ENCODE data around the gene PCK1. TPM values are rescaled to one million over a fixed set of nuclear protein-coding genes. Genes with fewer than 3 reads are reported as not detected.

PCK1 gene
- total RNA-seq, 1 experiment from 2014 or later: 0.17 TPM

DNA sequence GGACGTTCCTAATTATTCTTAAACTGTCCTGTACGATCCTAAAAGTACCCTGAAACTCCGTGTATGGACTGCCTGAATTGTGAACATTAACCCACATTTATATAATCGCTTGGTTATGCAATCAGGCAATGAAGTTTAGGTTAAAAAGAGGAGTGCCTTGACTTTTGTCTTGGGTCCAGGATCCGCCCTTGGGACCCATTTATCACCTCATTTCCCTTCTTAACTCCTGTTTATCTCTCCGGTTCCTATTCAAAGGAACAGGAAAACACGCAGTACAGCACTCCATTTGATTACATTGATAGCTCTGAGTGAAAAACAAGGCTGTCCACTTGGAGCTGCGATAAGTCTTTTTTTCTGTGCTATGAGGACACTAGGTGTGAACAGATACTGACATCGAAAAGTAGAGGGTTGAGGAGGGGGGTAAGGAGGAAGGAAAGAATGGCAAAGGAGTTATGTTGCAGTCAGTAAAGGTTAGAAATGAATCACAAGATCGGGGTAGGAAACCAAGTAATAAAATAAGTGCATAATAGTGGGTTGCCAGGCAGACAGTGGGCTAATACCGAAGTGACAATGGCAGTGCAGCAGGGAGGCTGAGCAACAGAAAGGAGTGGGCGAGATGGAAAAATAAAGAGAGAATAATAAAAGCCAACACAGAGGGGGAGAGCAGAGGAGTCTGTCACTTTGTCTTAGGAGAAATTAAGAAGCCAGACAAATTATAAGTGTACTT is 15.9 kb upstream of the PCK1 start:
- ChIA-PET POLR2A (no interaction called here), CTCF (interaction anchor here (1.6 kb wide), 1 partner anchor 50 kb away, joined by 5 read pairs; no protein-coding TSS in a partner anchor)
- peaks cover 9% of the 10 kb centered on the region for H3K27me3 Mint-ChIP-seq (ENCODE audit: low read depth)
- TF ChIP-seq JAZF1 (CRISPR knock-in tag; IDR thresholded peaks at IDR 0.05): no peak
- TF ChIP-seq, protein P1, sequence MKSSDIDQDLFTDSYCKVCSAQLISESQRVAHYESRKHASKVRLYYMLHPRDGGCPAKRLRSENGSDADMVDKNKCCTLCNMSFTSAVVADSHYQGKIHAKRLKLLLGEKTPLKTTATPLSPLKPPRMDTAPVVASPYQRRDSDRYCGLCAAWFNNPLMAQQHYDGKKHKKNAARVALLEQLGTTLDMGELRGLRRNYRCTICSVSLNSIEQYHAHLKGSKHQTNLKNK (CRISPR knock-in tag; IDR thresholded peaks at IDR 0.05): no peak
- no peak for TF ChIP-seq NR3C1 (CRISPR knock-in tag; conservative IDR thresholded peaks at IDR 0.05; ENCODE audit: low read depth)
- no peak for TF ChIP-seq ZNF219 (CRISPR knock-in tag; IDR thresholded peaks at IDR 0.05; ENCODE audit: borderline replicate concordance)
- TF ChIP-seq, protein P2, sequence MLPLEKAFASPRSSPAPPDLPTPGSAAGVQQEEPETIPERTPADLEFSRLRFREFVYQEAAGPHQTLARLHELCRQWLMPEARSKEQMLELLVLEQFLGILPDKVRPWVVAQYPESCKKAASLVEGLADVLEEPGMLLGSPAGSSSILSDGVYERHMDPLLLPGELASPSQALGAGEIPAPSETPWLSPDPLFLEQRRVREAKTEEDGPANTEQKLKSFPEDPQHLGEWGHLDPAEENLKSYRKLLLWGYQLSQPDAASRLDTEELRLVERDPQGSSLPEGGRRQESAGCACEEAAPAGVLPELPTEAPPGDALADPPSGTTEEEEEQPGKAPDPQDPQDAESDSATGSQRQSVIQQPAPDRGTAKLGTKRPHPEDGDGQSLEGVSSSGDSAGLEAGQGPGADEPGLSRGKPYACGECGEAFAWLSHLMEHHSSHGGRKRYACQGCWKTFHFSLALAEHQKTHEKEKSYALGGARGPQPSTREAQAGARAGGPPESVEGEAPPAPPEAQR (CRISPR knock-in tag; IDR thresholded peaks at IDR 0.05): no peak
- no peak for TF ChIP-seq MXD4 (CRISPR knock-in tag; IDR thresholded peaks at IDR 0.05; ENCODE audit: borderline replicate concordance)
- no peak for TF ChIP-seq ATF1 (CRISPR knock-in tag; IDR thresholded peaks at IDR 0.05)
- TF ChIP-seq FOXK1 (CRISPR knock-in tag; IDR thresholded peaks at IDR 0.05): no peak
- no peak for TF ChIP-seq SOX15 (CRISPR knock-in tag; IDR thresholded peaks at IDR 0.05)
- no peak for TF ChIP-seq SMAD4 (CRISPR knock-in tag; IDR thresholded peaks at IDR 0.05)
- TF ChIP-seq, protein P3, sequence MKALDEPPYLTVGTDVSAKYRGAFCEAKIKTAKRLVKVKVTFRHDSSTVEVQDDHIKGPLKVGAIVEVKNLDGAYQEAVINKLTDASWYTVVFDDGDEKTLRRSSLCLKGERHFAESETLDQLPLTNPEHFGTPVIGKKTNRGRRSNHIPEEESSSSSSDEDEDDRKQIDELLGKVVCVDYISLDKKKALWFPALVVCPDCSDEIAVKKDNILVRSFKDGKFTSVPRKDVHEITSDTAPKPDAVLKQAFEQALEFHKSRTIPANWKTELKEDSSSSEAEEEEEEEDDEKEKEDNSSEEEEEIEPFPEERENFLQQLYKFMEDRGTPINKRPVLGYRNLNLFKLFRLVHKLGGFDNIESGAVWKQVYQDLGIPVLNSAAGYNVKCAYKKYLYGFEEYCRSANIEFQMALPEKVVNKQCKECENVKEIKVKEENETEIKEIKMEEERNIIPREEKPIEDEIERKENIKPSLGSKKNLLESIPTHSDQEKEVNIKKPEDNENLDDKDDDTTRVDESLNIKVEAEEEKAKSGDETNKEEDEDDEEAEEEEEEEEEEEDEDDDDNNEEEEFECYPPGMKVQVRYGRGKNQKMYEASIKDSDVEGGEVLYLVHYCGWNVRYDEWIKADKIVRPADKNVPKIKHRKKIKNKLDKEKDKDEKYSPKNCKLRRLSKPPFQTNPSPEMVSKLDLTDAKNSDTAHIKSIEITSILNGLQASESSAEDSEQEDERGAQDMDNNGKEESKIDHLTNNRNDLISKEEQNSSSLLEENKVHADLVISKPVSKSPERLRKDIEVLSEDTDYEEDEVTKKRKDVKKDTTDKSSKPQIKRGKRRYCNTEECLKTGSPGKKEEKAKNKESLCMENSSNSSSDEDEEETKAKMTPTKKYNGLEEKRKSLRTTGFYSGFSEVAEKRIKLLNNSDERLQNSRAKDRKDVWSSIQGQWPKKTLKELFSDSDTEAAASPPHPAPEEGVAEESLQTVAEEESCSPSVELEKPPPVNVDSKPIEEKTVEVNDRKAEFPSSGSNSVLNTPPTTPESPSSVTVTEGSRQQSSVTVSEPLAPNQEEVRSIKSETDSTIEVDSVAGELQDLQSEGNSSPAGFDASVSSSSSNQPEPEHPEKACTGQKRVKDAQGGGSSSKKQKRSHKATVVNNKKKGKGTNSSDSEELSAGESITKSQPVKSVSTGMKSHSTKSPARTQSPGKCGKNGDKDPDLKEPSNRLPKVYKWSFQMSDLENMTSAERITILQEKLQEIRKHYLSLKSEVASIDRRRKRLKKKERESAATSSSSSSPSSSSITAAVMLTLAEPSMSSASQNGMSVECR (CRISPR knock-in tag; IDR thresholded peaks at IDR 0.05; ENCODE audit: borderline replicate concordance): no peak
- TF ChIP-seq, protein P4, sequence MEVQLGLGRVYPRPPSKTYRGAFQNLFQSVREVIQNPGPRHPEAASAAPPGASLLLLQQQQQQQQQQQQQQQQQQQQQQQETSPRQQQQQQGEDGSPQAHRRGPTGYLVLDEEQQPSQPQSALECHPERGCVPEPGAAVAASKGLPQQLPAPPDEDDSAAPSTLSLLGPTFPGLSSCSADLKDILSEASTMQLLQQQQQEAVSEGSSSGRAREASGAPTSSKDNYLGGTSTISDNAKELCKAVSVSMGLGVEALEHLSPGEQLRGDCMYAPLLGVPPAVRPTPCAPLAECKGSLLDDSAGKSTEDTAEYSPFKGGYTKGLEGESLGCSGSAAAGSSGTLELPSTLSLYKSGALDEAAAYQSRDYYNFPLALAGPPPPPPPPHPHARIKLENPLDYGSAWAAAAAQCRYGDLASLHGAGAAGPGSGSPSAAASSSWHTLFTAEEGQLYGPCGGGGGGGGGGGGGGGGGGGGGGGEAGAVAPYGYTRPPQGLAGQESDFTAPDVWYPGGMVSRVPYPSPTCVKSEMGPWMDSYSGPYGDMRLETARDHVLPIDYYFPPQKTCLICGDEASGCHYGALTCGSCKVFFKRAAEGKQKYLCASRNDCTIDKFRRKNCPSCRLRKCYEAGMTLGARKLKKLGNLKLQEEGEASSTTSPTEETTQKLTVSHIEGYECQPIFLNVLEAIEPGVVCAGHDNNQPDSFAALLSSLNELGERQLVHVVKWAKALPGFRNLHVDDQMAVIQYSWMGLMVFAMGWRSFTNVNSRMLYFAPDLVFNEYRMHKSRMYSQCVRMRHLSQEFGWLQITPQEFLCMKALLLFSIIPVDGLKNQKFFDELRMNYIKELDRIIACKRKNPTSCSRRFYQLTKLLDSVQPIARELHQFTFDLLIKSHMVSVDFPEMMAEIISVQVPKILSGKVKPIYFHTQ (CRISPR knock-in tag; IDR thresholded peaks at IDR 0.05): no peak
- TF ChIP-seq FOXP1 (CRISPR knock-in tag; IDR thresholded peaks at IDR 0.05; ENCODE audit: borderline replicate concordance): no peak
- no peak overlapping the region for H3K4me3 Mint-ChIP-seq
- no peaks in the 10 kb centered on the region for H3K36me3 Mint-ChIP-seq
- H3K9me3 Mint-ChIP-seq: no peaks in the 10 kb centered on the region
- no peak for DNase-seq (ENCODE audit: low spot score)
- no peak overlapping the region for H3K27ac Mint-ChIP-seq
- no peak for ATAC-seq
- H3K4me1 Mint-ChIP-seq: peaks cover 15% of the 10 kb centered on the region

DNA sequence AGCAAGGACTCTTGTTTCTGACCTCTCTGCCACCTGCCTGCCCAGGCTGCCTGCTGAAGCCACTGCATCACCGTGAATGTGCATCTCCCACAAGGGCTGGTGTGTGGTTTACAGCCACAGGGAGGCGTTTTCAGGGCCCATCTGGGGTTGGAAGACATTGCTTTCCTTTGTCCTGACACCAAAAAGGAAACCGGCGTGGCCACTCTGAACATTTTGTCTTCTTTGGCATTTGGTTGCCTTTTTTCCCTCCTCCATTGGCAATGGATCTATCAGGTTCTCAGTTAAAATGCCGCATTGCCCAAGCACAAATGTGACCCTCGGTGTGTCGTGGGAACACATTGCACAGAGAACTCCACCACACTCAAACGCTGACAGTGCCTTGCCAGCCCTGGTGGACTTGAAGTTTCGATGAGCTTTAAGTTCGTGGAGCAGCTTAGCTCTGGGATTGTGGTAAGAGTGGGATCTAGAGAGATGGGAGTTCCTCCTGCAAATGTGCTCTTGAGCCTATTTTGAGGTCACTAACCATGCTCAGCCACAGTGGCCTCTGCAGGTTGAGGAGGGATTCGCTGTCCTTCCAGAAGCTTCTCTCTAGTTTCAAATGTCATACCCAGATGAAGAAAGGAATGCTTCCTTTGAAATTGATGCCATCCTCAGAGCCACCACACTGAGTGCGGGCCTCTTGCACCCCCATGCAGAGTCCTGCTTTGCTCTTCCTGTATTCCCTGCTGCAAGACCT is 14.8 kb upstream of the PCK1 start:
- POLR2A ChIA-PET: no interaction called here
- H3K9me3 Mint-ChIP-seq: no peaks in the 10 kb centered on the region
- peaks cover 5% of the 10 kb centered on the region; the same call in 1 of the 2 replicates for H3K27me3 Mint-ChIP-seq (ENCODE audit: low read depth)
- DNase-seq (ENCODE audit: low spot score) (no peak), ATAC-seq (no peak)
- CTCF ChIA-PET: interaction anchor here (0.8 to 1.6 kb wide), 2 partner anchors 28 to 49 kb away, joined by 3 to 5 read pairs; no protein-coding TSS in a partner anchor
- H3K4me3 Mint-ChIP-seq: no peak overlapping the region
- H3K27ac Mint-ChIP-seq: no peak overlapping the region
- H3K4me1 Mint-ChIP-seq: peaks cover 14% of the 10 kb centered on the region
- no peaks in the 10 kb centered on the region for H3K36me3 Mint-ChIP-seq
- TF ChIP-seq GTF2I (CRISPR knock-in tag; conservative IDR thresholded peaks at IDR 0.05): no peak
- TF ChIP-seq, protein P5, sequence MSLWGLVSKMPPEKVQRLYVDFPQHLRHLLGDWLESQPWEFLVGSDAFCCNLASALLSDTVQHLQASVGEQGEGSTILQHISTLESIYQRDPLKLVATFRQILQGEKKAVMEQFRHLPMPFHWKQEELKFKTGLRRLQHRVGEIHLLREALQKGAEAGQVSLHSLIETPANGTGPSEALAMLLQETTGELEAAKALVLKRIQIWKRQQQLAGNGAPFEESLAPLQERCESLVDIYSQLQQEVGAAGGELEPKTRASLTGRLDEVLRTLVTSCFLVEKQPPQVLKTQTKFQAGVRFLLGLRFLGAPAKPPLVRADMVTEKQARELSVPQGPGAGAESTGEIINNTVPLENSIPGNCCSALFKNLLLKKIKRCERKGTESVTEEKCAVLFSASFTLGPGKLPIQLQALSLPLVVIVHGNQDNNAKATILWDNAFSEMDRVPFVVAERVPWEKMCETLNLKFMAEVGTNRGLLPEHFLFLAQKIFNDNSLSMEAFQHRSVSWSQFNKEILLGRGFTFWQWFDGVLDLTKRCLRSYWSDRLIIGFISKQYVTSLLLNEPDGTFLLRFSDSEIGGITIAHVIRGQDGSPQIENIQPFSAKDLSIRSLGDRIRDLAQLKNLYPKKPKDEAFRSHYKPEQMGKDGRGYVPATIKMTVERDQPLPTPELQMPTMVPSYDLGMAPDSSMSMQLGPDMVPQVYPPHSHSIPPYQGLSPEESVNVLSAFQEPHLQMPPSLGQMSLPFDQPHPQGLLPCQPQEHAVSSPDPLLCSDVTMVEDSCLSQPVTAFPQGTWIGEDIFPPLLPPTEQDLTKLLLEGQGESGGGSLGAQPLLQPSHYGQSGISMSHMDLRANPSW (CRISPR knock-in tag; conservative IDR thresholded peaks at IDR 0.05; ENCODE audit: low read depth): no peak
- TF ChIP-seq RORB (CRISPR knock-in tag; IDR thresholded peaks at IDR 0.05): no peak
- no peak for TF ChIP-seq PRRX2 (CRISPR knock-in tag; IDR thresholded peaks at IDR 0.05)
- TF ChIP-seq, protein P6, sequence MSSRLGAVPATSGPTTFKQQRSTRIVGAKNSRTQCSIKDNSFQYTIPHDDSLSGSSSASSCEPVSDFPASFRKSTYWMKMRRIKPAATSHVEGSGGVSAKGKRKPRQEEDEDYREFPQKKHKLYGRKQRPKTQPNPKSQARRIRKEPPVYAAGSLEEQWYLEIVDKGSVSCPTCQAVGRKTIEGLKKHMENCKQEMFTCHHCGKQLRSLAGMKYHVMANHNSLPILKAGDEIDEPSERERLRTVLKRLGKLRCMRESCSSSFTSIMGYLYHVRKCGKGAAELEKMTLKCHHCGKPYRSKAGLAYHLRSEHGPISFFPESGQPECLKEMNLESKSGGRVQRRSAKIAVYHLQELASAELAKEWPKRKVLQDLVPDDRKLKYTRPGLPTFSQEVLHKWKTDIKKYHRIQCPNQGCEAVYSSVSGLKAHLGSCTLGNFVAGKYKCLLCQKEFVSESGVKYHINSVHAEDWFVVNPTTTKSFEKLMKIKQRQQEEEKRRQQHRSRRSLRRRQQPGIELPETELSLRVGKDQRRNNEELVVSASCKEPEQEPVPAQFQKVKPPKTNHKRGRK (CRISPR knock-in tag; IDR thresholded peaks at IDR 0.05; ENCODE audit: borderline replicate concordance): no peak

Measured in WTC11 (cell line).